ENCODE results near the gene DZIP1L.

DZIP1L gene

GRCh38 chr3:138033202-138033691 lies 82.2 kb downstream of the DZIP1L start:
- no peak for DNase-seq (ENCODE audit: low read depth)

- DNase-seq (ENCODE audit: low read depth) = no peak
Observed at GRCh38 chr3:138032567-138032966, 82.8 kb downstream of the DZIP1L start.

- DNase-seq (ENCODE audit: low read depth) = no peak
Observed at GRCh38 chr3:138031536-138031935, 83.9 kb downstream of the DZIP1L start.

- no peak for DNase-seq (ENCODE audit: low read depth)
Observed at GRCh38 chr3:138030734-138031280, 84.6 kb downstream of the DZIP1L start.

GRCh38 chr3:138027821-138028220 lies 87.6 kb downstream of the DZIP1L start:
- no peak for DNase-seq (ENCODE audit: low read depth)

GRCh38 chr3:138025553-138025952 lies 89.9 kb downstream of the DZIP1L start:
- DNase-seq (ENCODE audit: low read depth) = no peak

GRCh38 chr3:138023754-138024153 lies 91.7 kb downstream of the DZIP1L start:
- DNase-seq (ENCODE audit: low read depth) = no peak

GRCh38 chr3:138019281-138020069 lies 95.9 kb downstream of the DZIP1L start:
- DNase-seq (ENCODE audit: low read depth) = no peak

- no peak for DNase-seq (ENCODE audit: low read depth)
Observed at GRCh38 chr3:138016065-138016464, 99.3 kb downstream of the DZIP1L start.

- no peak for DNase-seq (ENCODE audit: low read depth)
Observed at GRCh38 chr3:138012526-138012925, 102.9 kb downstream of the DZIP1L start.
